HCT116 (cell line): Measurements from ENCODE around the gene MEIS2. TPM values are rescaled to one million over a fixed set of nuclear protein-coding genes. Genes with fewer than 3 reads are reported as not detected.

Source experiments
- ATAC-seq: fragments of 200-7000 bp; cut with Tn5 transposase; 2 replicates; pipeline ENCODE4 v1.9.1; 2020; ENCODE audit warnings: mild to moderate bottlenecking, moderate library complexity
- BruUV-seq: library from RNA; stranded (reverse); fragments of 400-500 nt; replicated peaks from 2 replicates; lab custom pipeline; 2021; lab: Mats Ljungman, UMichigan
- CTCF ChIA-PET: fragments of 300-600 bp; sonication (Branson Sonifier 250); formaldehyde crosslinking; loops from one replicate; lab custom pipeline; 2021; ENCODE audit warnings: antibody characterized with exemption; lab: Charles Lee
- POLR2A ChIA-PET: fragments of 300-600, 350-600 bp; sonication (Branson Sonifier 250); formaldehyde crosslinking; loops from one replicate; lab custom pipeline; 2021; ENCODE audit warnings: antibody characterized with exemption; lab: Charles Lee
- RAD21 ChIA-PET, 2 experiments: fragments of 300-600 bp; sonication (Branson Sonifier 250); formaldehyde crosslinking; loops; one replicate each; lab custom pipeline; 2023; ENCODE audit warnings: low total read pairs in 2 of 2; ENCODE audit not compliant: uncharacterized antibody in 2 of 2, unreplicated experiment in 2 of 2, low non-redundant PET in 1 of 2; lab: Charles Lee
- DNase-seq: peaks from one replicate; pipeline ENCODE4 v3.0.0-alpha.2; 2010; ENCODE audit warnings: low read depth, low spot score
- H2AFZ ChIP-seq: fragments of 200-600 bp; shearing (Covaris generic), sonication (generic); 2 replicates; pipeline ENCODE4 v1.6.1; 2017; ENCODE audit warnings: low read depth, mixed run types, mixed read lengths, antibody characterized with exemption, low read length; ENCODE audit not compliant: poor library complexity, severe bottlenecking
- H3K27ac ChIP-seq: 2 replicates; pipeline ENCODE4 v1.5.1; 2012; ENCODE audit warnings: low read depth, low read length
- H3K27me3 ChIP-seq: fragments of 200-600 bp; sonication (generic); 2 replicates; pipeline ENCODE4 v1.6.1; 2016; ENCODE audit warnings: mixed run types, low read length, mixed read lengths; ENCODE audit not compliant: insufficient read depth
- H3K36me3 ChIP-seq, 2 experiments: fragments of 200-500 bp in 1 of 2; fragments of 200-600 bp in 1 of 2; sonication (Bioruptor generic) in 1 of 2; sonication (generic) in 1 of 2; 2 replicates each; pipeline versions ENCODE4 v1.5.1 to v1.6.1; 2014 to 2016; ENCODE audit warnings: low read length in 2 of 2, inconsistent platforms in 1 of 2, mixed read lengths in 1 of 2, mixed run types in 1 of 2; ENCODE audit not compliant: insufficient read depth in 2 of 2, control insufficient read depth in 1 of 2
- H3K4me1 ChIP-seq, 2 experiments: fragments of 200-600 bp in 1 of 2; sonication (generic) in 1 of 2; 2 replicates each; pipeline versions ENCODE4 v1.5.1 to v1.6.1; 2012 to 2017; ENCODE audit warnings: low read length in 2 of 2, inconsistent platforms in 1 of 2, mild to moderate bottlenecking in 1 of 2, mixed read lengths in 1 of 2, mixed run types in 1 of 2, moderate library complexity in 1 of 2; ENCODE audit not compliant: insufficient read depth in 2 of 2, control insufficient read depth in 1 of 2
- H3K4me2 ChIP-seq: fragments of 200-600 bp; sonication (generic); 2 replicates; pipeline ENCODE4 v1.6.1; 2017; ENCODE audit warnings: mixed run types, low read length, mixed read lengths
- H3K4me3 ChIP-seq, 2 experiments: fragments of 200-600 bp in 1 of 2; sonication (generic) in 1 of 2; replicated peaks in 1 of 2; 2 replicates each; pipeline ENCODE4 v1.5.1; 2011 to 2016; ENCODE audit warnings: low read length in 2 of 2, control low read depth in 1 of 2, low read depth in 1 of 2, mild to moderate bottlenecking in 1 of 2, mixed read lengths in 1 of 2, mixed run types in 1 of 2
- H3K79me2 ChIP-seq: fragments of 200-600 bp; sonication (generic); 2 replicates; pipeline ENCODE4 v1.6.1; 2017; ENCODE audit warnings: mild to moderate bottlenecking, mixed run types, low read length, moderate library complexity, mixed read lengths; ENCODE audit not compliant: insufficient read depth
- H3K9ac ChIP-seq: fragments of 200-600 bp; sonication (generic); 2 replicates; pipeline ENCODE4 v1.6.1; 2016; ENCODE audit warnings: low read length, mixed read lengths
- H3K9me2 ChIP-seq: fragments of 200-600 bp; sonication (generic), shearing (Covaris generic); 2 replicates; pipeline ENCODE4 v1.6.1; 2017; ENCODE audit warnings: mixed run types, mild to moderate bottlenecking, moderate library complexity; ENCODE audit not compliant: insufficient read depth
- H3K9me3 ChIP-seq, 2 experiments: fragments of 200-500 bp in 1 of 2; fragments of 200-600 bp in 1 of 2; sonication (Bioruptor generic) in 1 of 2; sonication (generic) in 1 of 2; 2 replicates each; pipeline ENCODE4 v1.6.1; 2014 to 2017; ENCODE audit warnings: low read length in 2 of 2, mixed read lengths in 2 of 2, inconsistent platforms in 1 of 2, low read depth in 1 of 2, mild to moderate bottlenecking in 1 of 2, mixed run types in 1 of 2, moderate library complexity in 1 of 2; ENCODE audit not compliant: control insufficient read depth in 1 of 2, insufficient read depth in 1 of 2
- H4K20me1 ChIP-seq: fragments of 200-600 bp; sonication (generic), shearing (Covaris generic); 2 replicates; pipeline ENCODE4 v1.6.1; 2017; ENCODE audit warnings: mixed run types, mild to moderate bottlenecking, moderate library complexity; ENCODE audit not compliant: insufficient read depth
- ATF3 ChIP-seq: IDR thresholded peaks from 2 replicates; pipeline ENCODE4 v1.6.1; 2012
- CEBPB ChIP-seq: IDR thresholded peaks from 2 replicates; pipeline ENCODE4 v1.6.1; 2012; ENCODE audit warnings: low read depth
- EGR1 ChIP-seq: IDR thresholded peaks from 2 replicates; pipeline ENCODE4 v1.6.1; 2012; ENCODE audit warnings: low read depth
- EZH2 ChIP-seq: fragments of 200-600 bp; sonication (generic); IDR thresholded peaks from 2 replicates; pipeline ENCODE4 v1.6.1; 2017; ENCODE audit warnings: antibody characterized with exemption, mixed run types
- EZH2phosphoT487 ChIP-seq: fragments of 200-600 bp; IDR thresholded peaks from 2 replicates; pipeline ENCODE4 v1.6.1; 2018; ENCODE audit warnings: antibody characterized with exemption, borderline replicate concordance
- FOSL1 ChIP-seq: IDR thresholded peaks from 2 replicates; pipeline ENCODE4 v1.6.1; 2012; ENCODE audit warnings: low read depth
- RAD21 ChIP-seq: IDR thresholded peaks from 2 replicates; pipeline ENCODE4 v1.6.1; 2012; ENCODE audit warnings: low read depth, mild to moderate bottlenecking
- SIN3A ChIP-seq: IDR thresholded peaks from 2 replicates; pipeline ENCODE4 v1.6.1; 2012; ENCODE audit warnings: low read depth
- SRF ChIP-seq: IDR thresholded peaks from 2 replicates; pipeline ENCODE4 v1.6.1; 2012; ENCODE audit warnings: low read depth
- TCF7L2 ChIP-seq: IDR thresholded peaks from 2 replicates; pipeline ENCODE4 v1.7.0; 2011; ENCODE audit warnings: borderline replicate concordance, inconsistent platforms; ENCODE audit not compliant: insufficient read depth, insufficient read length; ENCODE audit errors: extremely low read depth
- YY1 ChIP-seq: IDR thresholded peaks from 2 replicates; pipeline ENCODE4 v1.6.1; 2011; ENCODE audit warnings: low read length, low read depth, moderate library complexity, mild to moderate bottlenecking; ENCODE audit not compliant: insufficient replicate concordance; ENCODE audit errors: extremely low read depth
- ZFX ChIP-seq: fragments of 450-650 bp; IDR thresholded peaks from 2 replicates; pipeline ENCODE4 v1.6.1; 2017
- intact Hi-C: fragments of 100-400 bp; cut with micrococcal nuclease; formaldehyde crosslinking; loops from 2 replicates; pipeline ENCODE4 v1.10.0; 2022
- total RNA-seq: library from RNA; stranded (reverse); gene quantifications from one replicate; pipeline ENCODE4 v1.2.1, GENCODE V29; 2021; ENCODE audit not compliant: unreplicated experiment
- TF ChIP-seq, protein P1 (sequence below): IDR thresholded peaks from 2 replicates; pipeline ENCODE4 v1.6.1; 2011; ENCODE audit warnings: mild to moderate bottlenecking, low read length, moderate library complexity; ENCODE audit not compliant: insufficient replicate concordance; ENCODE audit errors: extremely low read depth
- TF ChIP-seq, protein P2 (sequence below): IDR thresholded peaks from 2 replicates; pipeline ENCODE4 v1.6.1; 2012

The MEIS2 gene
- total RNA-seq, 1 experiment from 2014 or later, result 11.5 TPM

DNA sequence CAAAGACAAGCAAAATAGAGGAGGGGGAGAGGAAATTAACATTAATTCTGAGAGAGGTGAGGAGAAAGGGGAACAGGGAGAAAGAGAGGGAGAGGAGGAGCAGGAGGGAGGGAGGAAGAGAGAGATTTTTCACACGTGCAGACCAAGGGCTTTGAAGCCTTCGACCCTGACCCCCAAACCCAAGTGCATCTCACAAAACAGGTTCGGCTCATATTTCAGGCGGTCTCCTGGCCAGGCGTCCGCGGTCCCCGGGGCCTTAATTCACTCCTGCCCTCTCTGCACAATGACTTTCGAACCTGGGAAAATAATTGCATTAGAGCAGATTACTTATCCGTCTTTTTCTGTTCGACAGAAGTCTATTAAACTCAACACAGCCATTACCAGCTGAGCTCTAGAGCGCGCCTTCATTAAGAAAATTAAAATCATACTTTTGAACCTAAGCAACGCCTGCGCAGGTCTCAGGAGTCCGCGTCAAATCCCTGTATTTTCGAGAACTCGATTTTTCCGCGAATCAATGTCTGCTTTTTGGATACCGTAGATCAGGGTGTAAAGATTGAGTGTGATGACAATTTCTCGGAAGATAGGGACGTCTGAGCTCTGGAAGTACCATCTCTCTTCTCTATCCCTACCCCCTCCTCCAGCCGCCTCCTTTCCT, 220.7 kb downstream of the MEIS2 start:
- Histone ChIP-seq H3K36me3 (no peaks in the 10 kb centered on the region), H3K27me3 (no peaks in the 10 kb centered on the region), H3K4me3 (no peak overlapping the region), H3K4me1 (no peaks in the 10 kb centered on the region)
- TF ChIP-seq EZH2phosphoT487 (no peak), EGR1 (no peak), EZH2 (no peak), SRF (no peak), TCF7L2 (no peak), SIN3A (no peak), CEBPB (no peak), YY1 (no peak), FOSL1 (no peak), ZFX (no peak), RAD21 (no peak), ATF3 (no peak)
- TF ChIP-seq, protein P1, sequence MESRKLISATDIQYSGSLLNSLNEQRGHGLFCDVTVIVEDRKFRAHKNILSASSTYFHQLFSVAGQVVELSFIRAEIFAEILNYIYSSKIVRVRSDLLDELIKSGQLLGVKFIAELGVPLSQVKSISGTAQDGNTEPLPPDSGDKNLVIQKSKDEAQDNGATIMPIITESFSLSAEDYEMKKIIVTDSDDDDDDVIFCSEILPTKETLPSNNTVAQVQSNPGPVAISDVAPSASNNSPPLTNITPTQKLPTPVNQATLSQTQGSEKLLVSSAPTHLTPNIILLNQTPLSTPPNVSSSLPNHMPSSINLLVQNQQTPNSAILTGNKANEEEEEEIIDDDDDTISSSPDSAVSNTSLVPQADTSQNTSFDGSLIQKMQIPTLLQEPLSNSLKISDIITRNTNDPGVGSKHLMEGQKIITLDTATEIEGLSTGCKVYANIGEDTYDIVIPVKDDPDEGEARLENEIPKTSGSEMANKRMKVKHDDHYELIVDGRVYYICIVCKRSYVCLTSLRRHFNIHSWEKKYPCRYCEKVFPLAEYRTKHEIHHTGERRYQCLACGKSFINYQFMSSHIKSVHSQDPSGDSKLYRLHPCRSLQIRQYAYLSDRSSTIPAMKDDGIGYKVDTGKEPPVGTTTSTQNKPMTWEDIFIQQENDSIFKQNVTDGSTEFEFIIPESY, result no peak
- TF ChIP-seq, protein P2, sequence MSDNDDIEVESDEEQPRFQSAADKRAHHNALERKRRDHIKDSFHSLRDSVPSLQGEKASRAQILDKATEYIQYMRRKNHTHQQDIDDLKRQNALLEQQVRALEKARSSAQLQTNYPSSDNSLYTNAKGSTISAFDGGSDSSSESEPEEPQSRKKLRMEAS, result no peak
- TF ChIP-seq, all 23 proteins: peak for 0
- H3K9me2 ChIP-seq, result no peaks in the 10 kb centered on the region
- no peak overlapping the region for H2AFZ ChIP-seq
- H4K20me1 ChIP-seq, result no peaks in the 10 kb centered on the region
- no peak overlapping the region for H3K4me2 ChIP-seq
- H3K9me3 ChIP-seq, result no peaks in the 10 kb centered on the region
- H3K9ac ChIP-seq, result no peak overlapping the region
- intact Hi-C loops, result loop anchor here (5.0 to 10.0 kb wide), 3 partner anchors 377 to 1595 kb away; no protein-coding TSS in a partner anchor
- ChIA-PET RAD21 (no interaction called here), POLR2A (no interaction called here), CTCF (no interaction called here)
- no peak overlapping the region for H3K27ac ChIP-seq
- no peaks in the 10 kb centered on the region for H3K79me2 ChIP-seq
- no peak for DNase-seq
- no TSS peak for BruUV-seq
- ATAC-seq, result no peak
